Right lung (tissue), 5 donors: ENCODE measurements around the gene PRF1. TPM values are rescaled to one million over a fixed set of nuclear protein-coding genes. Genes with fewer than 3 reads are reported as not detected.

Experiments used
- DNase-seq, 2 donors: peaks; one replicate each; pipeline ENCODE4 v3.0.0-alpha.2; 2013
- polyA plus RNA-seq, 5 donors: library from polyadenylated mRNA; unstranded; fragments of 120-200 nt; gene quantifications; one replicate each; pipeline versions ENCODE4 v1.2.1 to v1.2.3, GENCODE V29; 2013; ENCODE audit warnings: inconsistent platforms in 1 of 5, low replicate concordance in 1 of 5; ENCODE audit not compliant: insufficient read length in 5 of 5, insufficient read depth in 1 of 5

PRF1 gene
- polyA plus RNA-seq, 5 donors: 2.6 to 5.2 (median 3.0) TPM

DNA sequence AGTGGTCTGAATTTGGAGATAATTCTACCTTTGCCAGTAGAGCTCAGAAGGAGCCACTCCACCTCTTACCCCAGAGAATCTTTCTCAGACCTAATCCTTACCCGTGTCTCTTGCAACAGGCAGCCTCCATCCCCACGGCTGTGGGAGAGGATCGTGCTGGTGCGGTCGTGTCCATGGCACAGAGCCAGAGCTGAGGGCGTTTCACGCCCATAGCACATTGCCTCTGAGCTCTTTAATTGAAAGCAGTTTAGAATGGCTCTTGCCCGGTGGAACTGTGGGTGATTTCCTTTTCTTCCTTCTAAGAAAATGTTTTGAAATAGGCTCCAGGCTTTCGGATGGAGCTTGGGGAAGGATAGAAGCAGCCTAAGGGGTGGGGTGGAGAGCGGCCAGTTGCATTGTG, 41.5 kb downstream of the PRF1 start:
- DNase-seq: peak in 1 of 2 donors; percentile 44

DNA sequence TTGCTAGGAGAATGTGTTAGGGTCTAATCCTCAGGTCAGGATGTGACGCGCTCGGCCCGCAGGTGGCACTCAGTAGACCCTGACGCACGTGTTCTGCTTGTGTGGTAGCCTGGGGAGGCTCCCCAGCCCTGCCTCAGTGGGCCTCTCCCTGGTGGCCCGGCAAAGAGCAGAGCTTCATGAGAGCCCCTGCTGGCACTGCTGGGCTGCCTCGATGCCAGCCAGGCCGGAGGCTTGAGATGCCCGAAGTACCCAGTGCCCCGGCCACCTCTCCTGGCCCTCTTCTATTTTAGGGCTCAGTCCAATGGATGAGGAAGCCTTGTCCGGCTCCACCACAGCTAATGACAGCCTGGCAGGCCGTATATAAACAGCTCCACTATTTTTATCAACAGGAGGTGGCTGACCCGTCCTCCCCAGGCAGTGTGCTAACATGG, 42.0 kb downstream of the PRF1 start:
- no peak for DNase-seq

DNA sequence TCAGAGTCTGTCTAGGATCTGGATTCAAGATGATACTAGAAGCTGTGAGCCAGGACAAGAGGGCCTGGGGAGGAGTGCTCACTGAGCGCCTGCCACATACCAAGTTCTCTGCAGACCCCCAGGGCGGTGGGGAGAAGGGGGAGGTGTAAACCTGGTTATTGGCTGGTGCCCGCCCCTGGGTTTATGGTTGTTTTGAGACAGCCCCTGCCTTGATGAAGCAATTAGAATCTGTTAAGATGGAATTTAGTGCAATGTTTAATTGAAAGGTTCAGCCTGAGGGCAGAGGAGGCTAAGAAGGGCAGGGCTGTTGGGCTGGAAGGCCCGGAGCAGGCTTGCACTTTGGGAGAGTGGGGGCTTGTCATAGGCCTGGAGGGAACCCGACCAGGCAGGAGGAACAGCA, 42.7 kb downstream of the PRF1 start:
- no peak for DNase-seq

DNA sequence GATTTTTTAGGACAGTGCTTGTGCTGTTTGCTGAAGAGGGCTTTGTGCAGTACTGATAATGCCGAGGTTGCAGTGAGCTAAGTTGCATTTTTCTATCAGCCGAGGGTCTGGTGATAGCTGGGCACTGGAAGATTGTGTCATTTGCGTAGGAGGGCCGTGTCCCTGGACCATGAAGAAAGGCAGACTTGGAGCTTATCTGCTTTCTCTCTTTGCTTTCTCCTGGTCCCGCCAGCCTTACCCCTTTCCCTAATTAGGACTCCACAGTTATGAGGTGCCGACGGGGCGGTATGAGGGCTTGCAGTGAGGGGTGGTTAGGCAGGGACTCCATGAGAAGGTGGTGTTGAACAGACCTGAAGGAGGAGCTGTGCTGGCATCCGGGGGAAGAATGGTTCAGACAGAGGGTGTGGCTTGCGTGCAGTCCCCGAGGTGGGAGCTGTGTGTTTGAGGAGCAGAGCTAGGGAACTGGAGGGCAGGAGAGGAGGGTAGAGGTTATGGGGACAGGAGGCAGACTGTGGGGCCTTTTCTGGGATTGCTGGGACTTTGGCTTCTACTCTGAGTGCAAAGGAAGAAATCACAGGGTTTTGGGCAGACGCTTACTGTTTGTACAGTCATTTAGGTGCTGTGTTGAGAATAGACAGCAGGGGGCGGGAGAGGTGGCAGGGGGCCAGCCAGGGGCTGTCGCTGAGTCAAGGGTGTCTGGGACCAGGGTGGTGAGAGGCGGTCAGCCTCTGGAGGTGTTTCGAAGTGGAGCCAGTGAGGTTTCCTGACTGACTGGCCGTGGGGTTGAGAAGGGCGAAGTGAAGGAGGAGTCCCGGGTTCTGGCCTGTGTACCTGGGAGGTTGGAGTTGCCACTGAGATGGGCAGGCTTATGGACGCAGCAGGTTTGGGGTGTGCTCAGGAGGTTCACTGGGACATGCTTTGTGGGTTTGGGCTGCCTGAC, 43.4 kb downstream of the PRF1 start:
- DNase-seq: peak in 1 of 2 donors; percentile 71

DNA sequence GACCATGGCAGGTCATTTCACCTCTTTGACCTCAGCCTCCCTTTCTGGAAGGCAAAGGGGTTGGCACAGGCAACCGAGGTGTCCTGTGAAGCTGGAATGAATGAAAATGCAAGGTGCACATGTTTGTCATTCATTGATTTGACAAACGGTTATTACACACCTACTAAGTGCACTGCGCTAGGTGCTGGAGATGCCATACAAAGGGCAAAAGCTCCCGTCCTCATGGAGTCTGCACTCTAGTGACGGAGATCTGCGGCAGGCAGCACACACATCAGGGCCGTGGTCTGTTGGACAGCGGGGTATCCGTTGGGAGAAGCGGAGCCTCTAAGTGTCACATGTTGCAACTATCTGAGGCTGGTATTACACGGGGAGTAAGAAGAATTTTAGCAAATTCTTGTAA, 44.2 kb downstream of the PRF1 start:
- DNase-seq: no peak

DNA sequence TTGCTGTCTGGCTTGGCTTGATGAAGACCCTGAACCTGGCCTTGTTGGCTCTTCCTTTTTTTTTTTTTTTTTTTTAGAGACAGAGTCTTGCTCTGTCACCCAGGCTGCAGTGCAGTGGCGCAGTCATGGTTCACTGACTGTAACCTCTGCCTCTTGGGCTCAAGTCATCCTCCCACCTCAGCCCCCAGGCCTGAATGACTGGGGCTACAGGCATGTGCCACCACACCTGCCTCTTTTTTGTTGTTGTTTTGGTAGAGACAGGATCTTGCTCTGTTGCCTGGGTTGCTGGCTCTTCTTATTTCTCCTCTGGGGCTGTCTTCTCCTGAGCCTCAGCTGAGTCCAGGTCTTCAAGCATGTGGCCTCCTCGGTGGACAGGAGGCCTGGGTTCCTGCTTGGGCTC, 44.7 kb downstream of the PRF1 start:
- no peak for DNase-seq

DNA sequence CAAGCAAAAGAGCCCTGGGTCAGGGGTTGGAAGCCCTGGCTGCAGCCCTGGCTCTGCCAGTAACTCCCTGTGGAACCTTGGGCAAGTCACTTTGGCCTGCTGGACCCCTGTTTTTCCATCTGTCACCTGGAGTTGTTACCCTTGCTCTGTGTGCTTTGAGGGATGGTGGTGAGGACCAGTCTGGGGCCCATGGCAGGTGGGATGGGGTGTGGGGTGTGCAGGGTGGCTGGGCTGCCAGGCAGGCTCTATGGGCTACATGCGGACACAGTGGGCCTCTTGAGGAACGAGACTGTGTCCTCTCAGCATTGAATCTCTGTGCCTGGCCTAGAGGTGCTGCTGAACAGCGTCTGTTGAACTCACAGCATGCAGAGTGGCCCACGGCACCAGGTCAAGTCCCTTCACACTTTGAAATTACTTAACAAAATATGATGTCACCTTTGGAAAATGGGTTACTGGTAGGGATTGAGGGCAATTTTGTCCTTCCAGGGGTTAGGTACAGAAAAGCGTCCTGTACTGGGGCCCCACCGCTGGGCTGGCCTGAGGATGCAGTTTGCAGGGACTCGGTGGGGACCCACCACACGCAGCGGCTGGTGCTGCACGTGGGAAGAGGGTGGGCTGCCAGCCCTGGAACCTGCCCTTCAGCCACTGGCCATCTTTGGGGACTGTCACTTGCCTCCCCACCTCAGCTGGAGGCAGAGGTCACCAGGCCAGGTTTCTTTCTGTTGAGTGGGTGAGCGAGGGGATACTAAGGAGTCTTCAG, 45.3 kb downstream of the PRF1 start:
- no peak for DNase-seq

DNA sequence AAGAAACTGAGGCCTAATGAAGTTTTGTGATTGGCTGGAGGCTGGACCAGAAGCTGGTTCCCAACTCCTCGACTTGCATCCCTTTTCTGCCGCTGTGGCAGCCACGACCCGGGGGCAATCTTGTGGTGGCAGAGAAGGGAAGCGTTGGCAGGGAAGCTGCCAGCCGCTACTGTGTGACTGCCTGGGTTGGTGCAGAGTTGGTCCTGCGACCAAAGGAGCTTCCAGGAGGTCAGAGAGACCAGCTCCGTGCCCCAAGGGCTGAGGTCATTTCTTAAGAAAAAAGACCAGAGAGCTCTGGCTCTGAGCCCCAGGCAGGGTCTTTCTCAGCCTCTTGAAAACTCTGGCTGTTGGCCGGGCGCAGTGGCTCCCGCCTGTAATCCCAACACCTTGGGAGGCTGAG, 47.2 kb downstream of the PRF1 start:
- no peak for DNase-seq

DNA sequence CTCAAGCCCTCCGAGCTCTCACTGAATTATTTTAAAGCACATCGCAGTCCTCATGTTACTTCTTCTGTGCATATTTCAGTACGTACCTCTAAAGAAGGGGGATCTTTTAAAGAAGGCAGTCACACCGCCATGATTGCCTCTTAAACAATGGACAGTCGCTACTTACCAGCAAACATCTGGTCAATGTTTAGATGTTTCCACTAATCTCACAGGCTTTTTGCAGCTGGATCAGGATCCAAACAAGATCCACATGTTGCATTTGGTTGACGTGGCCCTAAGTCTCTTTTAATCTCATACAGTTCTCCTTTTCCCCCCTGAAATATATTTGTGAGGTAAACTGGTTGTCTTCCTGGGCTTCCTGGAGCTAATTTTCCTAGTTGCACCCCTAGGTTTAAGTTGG, 50.0 kb downstream of the PRF1 start:
- DNase-seq: no peak

DNA sequence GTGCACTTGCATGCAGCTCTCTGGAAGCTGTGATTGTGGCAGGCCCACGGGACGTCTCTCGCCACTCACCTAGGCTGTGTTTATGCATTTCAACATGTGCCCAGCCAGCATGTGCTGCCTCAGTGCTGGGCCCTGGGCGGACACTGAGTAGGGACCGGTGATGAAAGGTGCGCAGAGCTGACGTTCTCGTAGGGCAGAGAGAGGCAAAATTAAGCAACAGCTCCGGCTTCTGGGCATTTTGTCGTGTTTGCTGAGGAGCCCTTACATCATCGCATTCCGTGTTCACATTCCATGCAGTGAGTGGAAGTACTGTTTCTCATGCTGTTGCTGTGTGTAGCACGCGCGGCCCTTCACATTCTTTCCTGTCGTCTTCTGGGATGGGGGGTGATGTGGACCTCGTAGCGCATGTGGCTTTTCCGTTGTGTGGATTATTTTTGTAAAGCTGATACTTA, 50.5 kb downstream of the PRF1 start:
- peak; percentile 82 to 87 for DNase-seq

DNA sequence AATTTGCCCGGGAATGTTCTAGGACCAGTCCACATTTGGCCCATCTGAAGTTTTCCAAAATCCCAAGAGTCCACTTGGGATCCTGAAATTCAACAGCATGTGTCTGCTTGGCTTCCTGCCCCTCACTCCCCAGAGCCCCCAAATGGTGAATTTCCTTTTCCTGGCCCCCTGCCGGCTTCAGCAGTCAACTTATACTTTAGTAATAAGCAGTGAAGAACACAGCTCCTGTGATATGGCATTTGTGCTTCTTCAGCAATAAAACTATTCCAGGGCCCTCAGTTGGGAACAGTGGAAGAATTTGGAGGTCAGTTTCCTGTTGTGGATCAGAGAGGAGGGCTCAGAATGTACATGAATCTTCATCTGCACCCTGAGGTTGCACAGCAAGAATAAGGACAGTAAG, 51.1 kb downstream of the PRF1 start:
- no peak for DNase-seq

DNA sequence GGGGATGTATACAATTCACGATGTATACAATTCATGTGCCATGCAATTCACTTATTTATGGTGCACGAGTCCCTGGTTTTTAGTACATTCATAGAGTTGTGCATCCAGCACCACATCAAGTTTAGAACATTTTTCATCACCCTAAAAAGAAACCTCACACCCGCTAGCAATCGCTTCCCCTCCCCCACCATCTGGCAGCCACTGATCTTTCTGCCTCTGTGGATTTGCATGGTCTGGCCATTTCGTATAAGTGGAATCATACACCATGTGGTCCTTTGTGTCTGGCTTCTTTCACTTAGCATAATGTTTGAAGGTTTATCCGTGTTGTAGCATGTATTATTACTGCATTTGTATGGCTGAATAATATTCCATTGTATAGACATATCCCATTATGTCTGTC, 52.1 kb downstream of the PRF1 start:
- DNase-seq: no peak

DNA sequence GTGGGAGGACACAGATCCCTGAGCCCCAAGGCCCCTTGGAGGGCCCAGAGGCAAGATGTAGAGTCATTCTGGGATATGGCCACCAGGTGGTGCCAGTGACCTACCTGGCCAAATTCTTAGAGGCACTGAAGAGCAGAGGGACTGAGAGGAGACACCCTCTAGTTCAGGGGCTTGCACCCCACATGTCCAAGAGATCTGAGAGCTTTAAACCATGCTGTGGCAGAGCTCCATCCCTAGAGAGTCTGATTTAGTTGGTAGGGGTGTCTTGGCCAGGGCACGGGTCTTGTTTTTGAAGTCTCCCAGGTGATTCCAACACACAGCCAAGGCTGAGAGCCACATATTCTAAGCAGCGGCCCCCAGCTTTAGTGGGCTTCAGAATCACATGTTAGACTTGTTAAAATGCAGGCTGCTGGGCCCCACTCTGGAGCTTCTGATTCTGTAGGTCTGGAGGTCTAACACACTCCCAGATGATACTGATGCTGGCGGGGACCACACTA, 52.5 kb downstream of the PRF1 start:
- DNase-seq: peak in 1 of 2 donors; percentile 63

DNA sequence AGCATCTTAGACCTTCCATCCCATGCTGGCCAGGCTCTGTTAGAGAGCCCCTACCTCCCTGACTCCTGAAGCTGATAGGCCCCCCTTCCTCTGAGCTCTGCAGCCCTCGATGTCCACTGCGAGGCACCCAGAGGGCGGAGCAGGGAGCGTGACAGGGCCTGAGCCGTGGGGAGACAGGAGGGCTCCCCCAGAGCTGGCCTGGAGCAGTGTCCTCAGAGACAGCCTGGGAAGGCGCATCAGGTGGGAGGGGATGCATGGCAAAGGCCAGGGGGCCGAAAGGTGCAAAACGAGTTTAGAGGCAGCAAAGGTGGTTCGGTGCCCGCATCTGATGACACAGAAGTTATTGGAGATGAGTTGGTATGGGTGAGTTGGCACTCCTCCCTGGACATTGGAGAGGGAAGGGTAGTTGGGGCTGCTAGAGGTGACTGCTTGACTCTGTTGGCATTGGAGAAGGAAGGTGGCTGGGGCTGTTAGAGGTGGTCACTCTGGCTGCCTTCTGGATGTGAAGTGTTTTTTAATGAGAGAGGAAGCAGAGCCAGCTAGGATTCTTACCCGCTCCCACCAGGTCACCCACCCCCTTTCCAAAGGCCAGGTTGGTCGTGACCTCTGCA, 53.1 kb downstream of the PRF1 start:
- DNase-seq: no peak

Other genes with a start within 250 kb of the PRF1 start
- gene LRRC20, start 220.1 kb downstream of the PRF1 start, polyA plus RNA-seq: 10 to 100 TPM; 12.6 to 16.8 (median 12.8) TPM
- 10 to 100 TPM; 60.3 to 77.1 (median 70.6) TPM for gene EIF4EBP2, start 198.6 kb downstream of the PRF1 start, polyA plus RNA-seq
- gene NODAL, start 161.1 kb downstream of the PRF1 start, polyA plus RNA-seq: under 1 TPM; 0.42 to 0.82 (median 0.63) TPM
- 10 to 100 TPM; 18.0 to 33.6 (median 24.7) TPM for gene PALD1, start 124.0 kb downstream of the PRF1 start, polyA plus RNA-seq
- 1 to 10 TPM; 5.2 to 9.5 (median 7.4) TPM for gene ADAMTS14, start 69.8 kb upstream of the PRF1 start, polyA plus RNA-seq
- gene TBATA, start 182.6 kb upstream of the PRF1 start, polyA plus RNA-seq: under 1 TPM in 1 of 5 donors, not detected in 4; 0.13 TPM
- gene SGPL1, start 213.2 kb upstream of the PRF1 start, polyA plus RNA-seq: 10 to 100 TPM; 39.8 to 51.0 (median 48.4) TPM